ENCODE measurements around the gene TBX10. TPM values are rescaled to one million over a fixed set of nuclear protein-coding genes. Genes with fewer than 3 reads are reported as not detected.

Gene TBX10
- polyA plus RNA-seq, 1 donor (not counting 4 experiments of a cell fraction or from before 2014, with no cell fraction given), result not detected

- FAIRE-seq, result no peak
- no peak overlapping the region for H3K4me3 ChIP-seq (ENCODE audit: control insufficient read depth in 2 of 3, extremely low read depth in 1 of 3, insufficient read depth in 2 of 3, low read depth in 1 of 3, low read length in 3 of 3)
- peaks cover 6% of the 10 kb centered on the region for H3K4me1 ChIP-seq (ENCODE audit: control insufficient read depth, extremely low read depth, insufficient read depth, low read length)
- no peaks in the 10 kb centered on the region for H3K36me3 ChIP-seq (ENCODE audit: control insufficient read depth in 2 of 2, extremely low read depth in 1 of 2, insufficient read depth in 2 of 2, low read length in 2 of 2)
- H3K27me3 ChIP-seq (ENCODE audit: control insufficient read depth, extremely low read depth, insufficient read depth, low read length), result no peaks in the 10 kb centered on the region
- H3K27ac ChIP-seq (ENCODE audit: control insufficient read depth, insufficient read depth, low read length), result no peak overlapping the region
- no peaks in the 10 kb centered on the region for H3K9me3 ChIP-seq (ENCODE audit: control insufficient read depth, low read depth, low read length)
- no peak overlapping the region for H3K9ac ChIP-seq (ENCODE audit: control insufficient read depth, extremely low read depth, insufficient read depth, low read length)
- no peaks in the 10 kb centered on the region for H3K79me2 ChIP-seq (ENCODE audit: control insufficient read depth, insufficient read depth, low read length)
- no peak for DNase-seq (ENCODE audit: low read depth, low spot score)
- TF ChIP-seq, protein P1, sequence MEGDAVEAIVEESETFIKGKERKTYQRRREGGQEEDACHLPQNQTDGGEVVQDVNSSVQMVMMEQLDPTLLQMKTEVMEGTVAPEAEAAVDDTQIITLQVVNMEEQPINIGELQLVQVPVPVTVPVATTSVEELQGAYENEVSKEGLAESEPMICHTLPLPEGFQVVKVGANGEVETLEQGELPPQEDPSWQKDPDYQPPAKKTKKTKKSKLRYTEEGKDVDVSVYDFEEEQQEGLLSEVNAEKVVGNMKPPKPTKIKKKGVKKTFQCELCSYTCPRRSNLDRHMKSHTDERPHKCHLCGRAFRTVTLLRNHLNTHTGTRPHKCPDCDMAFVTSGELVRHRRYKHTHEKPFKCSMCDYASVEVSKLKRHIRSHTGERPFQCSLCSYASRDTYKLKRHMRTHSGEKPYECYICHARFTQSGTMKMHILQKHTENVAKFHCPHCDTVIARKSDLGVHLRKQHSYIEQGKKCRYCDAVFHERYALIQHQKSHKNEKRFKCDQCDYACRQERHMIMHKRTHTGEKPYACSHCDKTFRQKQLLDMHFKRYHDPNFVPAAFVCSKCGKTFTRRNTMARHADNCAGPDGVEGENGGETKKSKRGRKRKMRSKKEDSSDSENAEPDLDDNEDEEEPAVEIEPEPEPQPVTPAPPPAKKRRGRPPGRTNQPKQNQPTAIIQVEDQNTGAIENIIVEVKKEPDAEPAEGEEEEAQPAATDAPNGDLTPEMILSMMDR (optimal IDR thresholded peaks at IDR 0.05 in 1 of 3, IDR thresholded peaks at IDR 0.05 in 1 of 3, conservative IDR thresholded peaks at IDR 0.05 in 1 of 3; ENCODE audit: extremely low read depth in 1 of 3, insufficient read depth in 2 of 3, low read length in 3 of 3), result no peak
- no peak for TF ChIP-seq EZH2 (IDR thresholded peaks at IDR 0.05; ENCODE audit: low read length)
- no peaks in the 10 kb centered on the region for H4K20me1 ChIP-seq (ENCODE audit: control insufficient read depth, extremely low read depth, insufficient read depth, low read length)
- H3K4me2 ChIP-seq (ENCODE audit: control insufficient read depth, extremely low read depth, insufficient read depth, low read depth, low read length), result no peak overlapping the region
- dilution Hi-C loops (cut with MboI; ENCODE audit: extremely low pct_ligation_motif_present, low sequenced_read_pairs), result no loop called here
- no peaks in the 10 kb centered on the region for H3K9me1 ChIP-seq (ENCODE audit: control insufficient read depth, extremely low read depth, insufficient read depth, low read length)
- no peak overlapping the region for H2AFZ ChIP-seq (ENCODE audit: control insufficient read depth, low read length)
Observed at GRCh38 chr11:67627812-67628624, 11.5 kb downstream of the TBX10 start.

DNA sequence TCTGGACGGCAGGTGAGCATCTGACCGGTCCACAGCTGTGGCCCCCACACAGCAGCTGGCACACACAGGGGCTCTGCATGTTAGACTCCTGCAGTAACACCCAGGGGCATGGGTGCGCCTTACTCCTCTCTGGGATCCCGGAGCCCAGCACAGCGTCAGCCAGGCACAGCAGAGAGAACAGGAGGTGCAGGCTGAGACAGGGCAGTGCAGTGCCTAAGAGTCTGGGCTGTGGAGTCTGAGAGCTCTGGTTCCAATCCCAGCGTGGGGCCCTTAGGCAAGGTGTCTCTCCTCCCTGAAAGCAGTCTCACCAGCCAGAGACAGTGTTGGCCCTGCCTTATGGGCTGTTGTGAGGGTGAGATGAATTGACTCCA, 12.1 kb downstream of the TBX10 start:
- FAIRE-seq (no peak), DNase-seq (ENCODE audit: low read depth, low spot score) (no peak)
- dilution Hi-C loops (cut with MboI; ENCODE audit: extremely low pct_ligation_motif_present, low sequenced_read_pairs), result no loop called here
- Histone ChIP-seq H3K9me1 (ENCODE audit: control insufficient read depth, extremely low read depth, insufficient read depth, low read length) (no peaks in the 10 kb centered on the region), H3K36me3 (ENCODE audit: control insufficient read depth in 2 of 2, extremely low read depth in 1 of 2, insufficient read depth in 2 of 2, low read length in 2 of 2) (no peaks in the 10 kb centered on the region), H3K9ac (ENCODE audit: control insufficient read depth, extremely low read depth, insufficient read depth, low read length) (no peak overlapping the region), H3K4me3 (ENCODE audit: control insufficient read depth in 2 of 3, extremely low read depth in 1 of 3, insufficient read depth in 2 of 3, low read depth in 1 of 3, low read length in 3 of 3) (no peak overlapping the region), H3K27ac (ENCODE audit: control insufficient read depth, insufficient read depth, low read length) (no peak overlapping the region), H4K20me1 (ENCODE audit: control insufficient read depth, extremely low read depth, insufficient read depth, low read length) (no peaks in the 10 kb centered on the region), H3K4me1 (ENCODE audit: control insufficient read depth, extremely low read depth, insufficient read depth, low read length) (peaks cover 6% of the 10 kb centered on the region), H3K27me3 (ENCODE audit: control insufficient read depth, extremely low read depth, insufficient read depth, low read length) (no peaks in the 10 kb centered on the region), H3K9me3 (ENCODE audit: control insufficient read depth, low read depth, low read length) (no peaks in the 10 kb centered on the region), H3K79me2 (ENCODE audit: control insufficient read depth, insufficient read depth, low read length) (no peaks in the 10 kb centered on the region), H2AFZ (ENCODE audit: control insufficient read depth, low read length) (no peak overlapping the region), H3K4me2 (ENCODE audit: control insufficient read depth, extremely low read depth, insufficient read depth, low read depth, low read length) (no peak overlapping the region)
- TF ChIP-seq, protein P1 (optimal IDR thresholded peaks at IDR 0.05 in 1 of 3, IDR thresholded peaks at IDR 0.05 in 1 of 3, conservative IDR thresholded peaks at IDR 0.05 in 1 of 3; ENCODE audit: extremely low read depth in 1 of 3, insufficient read depth in 2 of 3, low read length in 3 of 3), result no peak
- TF ChIP-seq EZH2 (IDR thresholded peaks at IDR 0.05; ENCODE audit: low read length), result no peak

Data from keratinocyte (primary cell).